ES-I3 (cell line): ENCODE results near the gene MIPEP.

Experiments used
- H3K36me3 ChIP-seq: 2 replicates; pipeline ENCODE4 v1.6.1; 2013; ENCODE audit warnings: mild to moderate bottlenecking, low read length, control low read depth, moderate library complexity; ENCODE audit not compliant: insufficient read depth
- H3K4me1 ChIP-seq: 2 replicates; pipeline ENCODE4 v1.6.1; 2013; ENCODE audit warnings: mild to moderate bottlenecking, control low read depth, low read length; ENCODE audit not compliant: insufficient read depth
- H3K9ac ChIP-seq: 2 replicates; pipeline ENCODE4 v1.6.1; 2013; ENCODE audit warnings: low read depth, mild to moderate bottlenecking, low read length, moderate library complexity
- H3K9me3 ChIP-seq: 2 replicates; pipeline ENCODE4 v1.6.1; 2013; ENCODE audit warnings: mild to moderate bottlenecking, low read length, moderate library complexity; ENCODE audit not compliant: control insufficient read depth, insufficient read depth

MIPEP gene

DNA sequence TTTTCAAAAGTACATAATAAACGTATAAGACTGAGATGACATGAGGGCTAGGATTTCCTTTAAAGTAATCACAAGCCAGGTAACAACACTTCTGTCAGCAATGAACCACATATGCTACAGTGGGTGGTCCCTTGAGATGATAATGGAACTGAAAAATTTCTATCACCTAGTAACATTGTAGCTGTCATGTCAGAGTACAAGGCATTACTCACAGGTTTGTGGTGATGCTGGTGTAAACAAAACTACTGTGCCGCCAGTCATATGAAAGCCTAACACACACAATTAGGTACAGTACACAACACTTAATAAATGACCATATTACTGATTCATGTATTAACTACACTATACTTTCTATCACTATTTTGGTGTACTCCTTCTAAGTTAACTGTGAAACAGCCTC, 36.8 kb downstream of the MIPEP start:
- Histone ChIP-seq H3K4me1 (0 out of 2 replicates have a peak, but pooled peaks cover 3% of the 10 kb centered on the region), H3K9me3 (no peaks in the 10 kb centered on the region), H3K9ac (no peak overlapping the region), H3K36me3 (peaks cover 2% of the 10 kb centered on the region; the same call in 1 of the 2 replicates)

DNA sequence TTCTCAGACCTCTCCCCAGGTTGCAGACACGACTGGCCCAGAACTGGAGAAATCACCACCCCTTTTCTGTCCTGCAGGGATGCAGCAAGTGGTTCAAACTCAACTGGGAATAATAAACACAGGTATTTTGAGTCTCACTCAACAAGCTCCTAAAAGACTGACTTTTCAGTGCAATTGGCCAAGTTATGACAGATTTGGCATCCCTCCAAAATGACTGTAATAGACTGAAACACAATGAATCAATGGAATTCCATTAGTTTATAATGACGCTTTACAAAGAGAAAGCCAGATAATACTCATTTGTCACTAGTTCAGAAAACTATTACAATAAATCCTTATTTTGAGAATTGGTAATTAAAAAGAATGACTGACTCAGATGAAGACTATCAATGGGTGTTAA, 38.1 kb downstream of the MIPEP start:
- Histone ChIP-seq H3K9me3 (no peaks in the 10 kb centered on the region), H3K4me1 (no peaks in the 10 kb centered on the region), H3K36me3 (peaks cover 2% of the 10 kb centered on the region; the same call in 1 of the 2 replicates), H3K9ac (no peak overlapping the region)

DNA sequence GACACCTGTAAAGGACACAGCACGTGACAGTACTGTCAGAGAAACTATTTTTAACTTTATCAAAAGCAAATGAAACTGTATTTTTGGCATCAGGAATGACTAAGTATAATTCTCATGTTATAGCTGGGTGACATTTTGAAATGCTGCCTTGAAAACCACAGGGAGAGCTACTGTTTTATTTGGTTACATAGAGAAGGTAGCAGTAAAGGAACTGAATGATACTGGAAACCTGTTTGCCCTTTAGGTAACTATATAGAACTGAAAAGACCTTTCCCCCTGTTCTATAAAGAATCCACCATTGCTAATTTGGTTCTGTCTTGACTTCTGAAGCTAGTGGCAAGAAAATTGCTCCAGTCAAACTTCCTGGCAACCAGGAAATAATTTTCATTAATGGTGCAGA, 39.1 kb downstream of the MIPEP start:
- Histone ChIP-seq H3K4me1 (no peaks in the 10 kb centered on the region), H3K9ac (no peak overlapping the region), H3K9me3 (no peaks in the 10 kb centered on the region), H3K36me3 (peaks cover 2% of the 10 kb centered on the region; the same call in 1 of the 2 replicates)

DNA sequence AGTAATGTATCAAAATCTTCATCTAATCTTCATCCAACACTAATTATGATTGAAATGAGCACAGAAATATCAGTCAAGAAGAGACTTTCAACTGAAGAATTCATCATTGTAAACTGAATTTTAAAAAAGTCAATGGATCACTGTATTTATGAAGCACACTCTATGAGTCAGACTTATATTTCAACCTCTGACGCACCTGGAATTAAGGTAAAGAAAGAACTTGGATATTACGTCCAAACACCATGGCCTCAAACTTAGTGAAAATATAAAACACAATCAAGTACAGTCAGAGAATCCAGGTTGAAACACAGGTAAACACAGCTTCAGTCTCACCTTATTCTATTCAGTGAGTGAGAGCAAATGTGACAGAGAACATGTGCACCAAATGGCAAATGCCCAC, 39.5 kb downstream of the MIPEP start:
- no peaks in the 10 kb centered on the region for H3K9me3 ChIP-seq
- H3K36me3 ChIP-seq, result peaks cover 2% of the 10 kb centered on the region; the same call in 1 of the 2 replicates
- no peaks in the 10 kb centered on the region for H3K4me1 ChIP-seq
- no peak overlapping the region for H3K9ac ChIP-seq

DNA sequence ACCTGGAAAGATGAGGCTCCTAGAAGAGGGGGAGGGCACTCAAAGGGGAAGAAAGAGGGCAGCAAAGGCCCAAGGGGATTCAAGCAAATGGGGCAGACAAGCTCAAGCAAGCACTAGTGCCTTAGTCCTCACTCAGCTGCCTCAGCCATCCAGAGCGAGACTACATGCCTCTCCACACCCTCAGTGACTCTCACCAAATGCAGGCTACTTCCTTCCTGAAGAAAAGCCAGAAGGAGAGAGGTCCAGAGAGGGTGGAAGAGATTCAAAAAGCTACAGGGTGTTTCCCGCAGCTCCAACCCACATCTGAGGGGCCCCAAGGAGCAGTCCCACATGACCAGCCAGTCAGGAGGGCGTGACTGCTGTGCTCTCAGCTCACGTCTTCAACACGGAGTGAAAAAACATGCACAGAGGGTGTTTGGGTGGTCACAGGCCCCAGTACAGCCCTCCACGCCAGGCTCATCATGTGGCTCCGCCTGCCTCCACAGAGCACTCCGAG, 40.5 kb downstream of the MIPEP start:
- H3K4me1 ChIP-seq, result no peaks in the 10 kb centered on the region
- peaks cover 2% of the 10 kb centered on the region; the same call in 1 of the 2 replicates for H3K36me3 ChIP-seq
- no peaks in the 10 kb centered on the region for H3K9me3 ChIP-seq
- H3K9ac ChIP-seq, result no peak overlapping the region

DNA sequence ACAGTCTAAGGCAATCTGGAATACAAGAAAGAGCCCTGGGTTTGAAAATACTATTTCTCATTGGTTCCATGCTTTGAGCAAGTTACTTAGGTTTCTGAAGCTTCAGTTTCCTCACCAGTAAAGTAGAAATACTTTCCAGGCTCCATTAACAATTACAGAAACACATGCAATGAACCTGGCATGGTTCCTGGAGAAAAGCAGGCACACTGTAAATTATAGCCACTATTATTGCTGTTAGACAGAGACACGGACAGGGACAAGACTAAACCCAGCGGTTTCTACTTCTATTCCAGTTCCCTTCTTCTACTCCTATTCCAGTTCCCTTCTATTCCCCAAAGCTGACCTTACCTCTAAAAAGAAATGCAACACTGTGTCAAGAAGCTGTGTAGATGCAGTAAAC, 41.2 kb downstream of the MIPEP start:
- Histone ChIP-seq H3K36me3 (peaks cover 2% of the 10 kb centered on the region; the same call in 1 of the 2 replicates), H3K9me3 (no peaks in the 10 kb centered on the region), H3K9ac (no peak overlapping the region), H3K4me1 (no peaks in the 10 kb centered on the region)

DNA sequence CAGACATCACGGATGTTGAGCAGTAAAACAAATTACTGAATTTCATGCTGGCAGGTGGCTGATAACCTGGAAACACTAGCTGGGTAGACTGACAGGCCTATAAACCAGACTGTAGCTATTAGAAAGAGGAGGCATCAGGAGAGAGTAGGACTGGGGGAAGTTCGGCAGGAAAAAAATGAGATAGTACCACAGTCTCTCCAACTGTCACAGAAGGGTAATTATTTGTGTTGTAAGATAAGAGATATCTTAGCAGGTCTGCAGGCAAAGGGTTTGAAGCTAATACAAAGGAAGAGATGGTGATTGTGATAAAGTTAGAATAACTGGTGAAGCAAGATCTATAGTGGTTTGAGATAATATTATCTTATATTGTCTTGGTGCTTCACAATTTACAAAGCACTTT, 41.7 kb downstream of the MIPEP start:
- Histone ChIP-seq H3K36me3 (peaks cover 2% of the 10 kb centered on the region; the same call in 1 of the 2 replicates), H3K9ac (no peak overlapping the region), H3K9me3 (no peaks in the 10 kb centered on the region), H3K4me1 (no peaks in the 10 kb centered on the region)

DNA sequence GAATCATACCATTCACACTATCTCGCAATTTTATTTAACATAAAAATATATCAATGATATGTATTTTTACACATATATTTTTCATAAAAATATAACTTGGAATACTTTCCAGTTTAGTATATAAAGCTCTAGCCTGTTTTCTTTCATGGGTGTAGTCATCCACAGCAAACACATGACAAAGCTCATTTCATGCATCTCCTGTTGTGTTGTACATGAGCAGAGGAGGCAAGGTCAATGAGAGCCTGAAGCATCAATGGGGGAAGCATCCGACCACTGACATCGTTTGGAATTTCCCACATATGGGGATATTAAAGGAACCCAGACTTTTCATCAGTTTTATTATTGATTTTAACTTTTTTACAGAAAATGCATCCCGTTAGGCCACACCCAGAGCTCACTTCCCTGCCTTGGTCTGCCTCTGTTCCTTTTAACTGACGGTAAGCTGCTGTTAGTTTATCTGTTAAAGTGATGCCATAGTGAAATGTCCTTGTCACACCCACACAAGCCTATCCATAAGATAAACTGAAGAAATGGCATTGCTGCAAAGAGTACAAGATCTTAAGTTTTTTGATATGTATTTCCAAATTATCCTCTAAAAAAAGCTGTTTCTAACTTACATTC, 44.0 kb downstream of the MIPEP start:
- no peak overlapping the region for H3K9ac ChIP-seq
- H3K4me1 ChIP-seq, result no peaks in the 10 kb centered on the region
- H3K9me3 ChIP-seq, result no peaks in the 10 kb centered on the region
- H3K36me3 ChIP-seq, result no peaks in the 10 kb centered on the region

DNA sequence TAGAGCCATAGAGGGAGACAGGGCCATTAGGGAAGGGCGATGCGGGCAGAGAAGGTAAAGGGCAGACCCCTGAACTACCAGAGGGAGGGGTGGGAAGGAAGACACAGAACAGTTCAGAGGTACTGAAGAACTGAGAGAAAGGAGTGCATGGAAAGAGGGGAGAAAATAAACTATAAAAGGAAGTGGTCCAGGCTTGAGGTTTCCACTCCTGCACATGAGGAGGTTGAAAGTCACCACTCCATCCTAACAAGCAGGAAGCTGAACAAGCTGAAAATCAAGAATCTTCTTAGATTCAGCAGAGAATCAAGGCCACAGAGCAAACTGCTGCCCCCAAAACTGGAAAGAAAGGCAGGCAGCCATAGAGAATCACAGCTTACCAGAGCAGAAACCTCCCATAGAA, 45.1 kb downstream of the MIPEP start:
- Histone ChIP-seq H3K4me1 (no peaks in the 10 kb centered on the region), H3K9ac (no peak overlapping the region), H3K9me3 (no peaks in the 10 kb centered on the region), H3K36me3 (no peaks in the 10 kb centered on the region)

DNA sequence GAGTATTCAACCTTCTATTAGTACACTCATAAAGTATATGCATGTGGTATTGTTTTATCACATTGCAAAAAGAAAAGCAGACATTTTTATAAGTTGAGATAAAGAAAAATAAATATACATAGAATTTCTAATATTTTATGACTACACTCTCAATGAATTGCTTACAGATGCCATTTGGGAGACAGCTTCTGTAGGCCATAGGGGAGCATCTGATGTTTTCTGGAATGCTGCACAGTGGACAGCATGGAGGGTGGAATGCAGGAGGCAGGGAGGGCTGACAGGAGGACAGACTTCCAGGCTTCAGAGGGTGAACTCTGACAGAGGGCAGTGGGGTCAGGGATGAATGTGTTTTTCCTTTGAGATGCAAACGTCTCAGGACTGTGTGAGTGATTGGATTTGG, 45.8 kb downstream of the MIPEP start:
- Histone ChIP-seq H3K9ac (no peak overlapping the region), H3K9me3 (no peaks in the 10 kb centered on the region), H3K36me3 (no peaks in the 10 kb centered on the region), H3K4me1 (no peaks in the 10 kb centered on the region)

DNA sequence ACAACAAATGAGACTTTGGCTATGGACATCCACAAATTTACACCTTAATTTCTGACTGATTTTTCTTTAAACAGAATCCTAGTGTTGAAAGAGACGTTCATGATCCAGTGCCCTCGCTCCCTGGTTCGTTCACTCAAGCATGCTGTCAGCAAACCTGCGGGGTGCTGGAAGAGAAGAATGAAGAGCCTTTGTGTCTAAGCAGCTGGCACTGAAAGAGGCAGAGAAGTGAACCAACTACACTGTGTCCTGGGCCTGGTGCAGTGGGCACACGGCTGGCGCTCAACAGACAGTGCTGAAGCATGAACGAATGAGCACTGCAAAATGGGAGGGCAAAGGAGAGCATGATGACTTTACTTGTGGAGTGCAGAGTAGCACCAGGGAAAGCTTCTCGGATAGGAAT, 46.8 kb downstream of the MIPEP start:
- Histone ChIP-seq H3K9ac (no peak overlapping the region), H3K36me3 (no peaks in the 10 kb centered on the region), H3K4me1 (no peaks in the 10 kb centered on the region), H3K9me3 (no peaks in the 10 kb centered on the region)

DNA sequence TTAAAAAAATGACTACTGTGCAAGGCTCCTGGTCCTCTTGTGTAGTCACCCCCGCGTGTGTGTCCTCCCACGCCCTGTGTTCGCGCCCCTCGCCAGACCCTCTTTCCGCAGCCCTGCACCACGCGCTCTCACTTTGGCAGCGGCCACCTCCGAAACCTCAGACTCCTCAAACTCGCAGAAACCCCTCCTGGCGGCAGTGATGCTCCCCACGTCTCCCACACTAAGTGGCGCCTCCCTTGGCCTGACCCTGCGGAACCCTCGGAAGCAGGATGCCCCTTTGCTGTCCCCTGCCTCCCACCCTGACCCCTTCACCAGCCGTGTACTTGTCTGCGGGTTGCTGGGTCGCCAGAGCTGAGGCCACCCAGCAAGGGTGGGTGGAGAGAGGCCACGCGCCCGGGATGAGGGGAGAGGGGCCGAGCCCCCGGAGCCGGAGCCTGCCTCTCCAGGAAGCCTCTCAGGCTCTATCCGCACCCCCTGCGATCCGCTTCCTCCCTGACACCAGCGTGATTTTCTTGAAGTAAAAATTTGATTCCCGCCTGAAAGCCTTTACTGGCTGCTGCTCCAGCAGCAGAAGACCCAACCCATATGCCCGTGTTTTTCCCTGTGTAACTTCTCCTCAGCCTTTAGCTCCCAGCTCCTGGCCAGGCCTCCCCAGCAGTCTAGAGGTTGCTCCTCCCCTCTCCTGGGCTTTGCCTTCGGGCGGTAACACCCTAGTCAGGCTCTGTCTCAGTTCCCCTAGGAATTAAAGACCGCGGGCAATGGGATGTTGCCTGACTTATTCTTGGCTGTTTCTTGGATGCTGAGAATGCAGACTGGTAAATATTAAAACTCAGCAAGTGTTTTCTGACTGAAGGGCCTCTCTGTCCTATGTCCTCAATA, 55.2 kb downstream of the MIPEP start:
- Histone ChIP-seq H3K36me3 (no peaks in the 10 kb centered on the region), H3K9me3 (no peaks in the 10 kb centered on the region), H3K4me1 (no peaks in the 10 kb centered on the region), H3K9ac (no peak overlapping the region)

DNA sequence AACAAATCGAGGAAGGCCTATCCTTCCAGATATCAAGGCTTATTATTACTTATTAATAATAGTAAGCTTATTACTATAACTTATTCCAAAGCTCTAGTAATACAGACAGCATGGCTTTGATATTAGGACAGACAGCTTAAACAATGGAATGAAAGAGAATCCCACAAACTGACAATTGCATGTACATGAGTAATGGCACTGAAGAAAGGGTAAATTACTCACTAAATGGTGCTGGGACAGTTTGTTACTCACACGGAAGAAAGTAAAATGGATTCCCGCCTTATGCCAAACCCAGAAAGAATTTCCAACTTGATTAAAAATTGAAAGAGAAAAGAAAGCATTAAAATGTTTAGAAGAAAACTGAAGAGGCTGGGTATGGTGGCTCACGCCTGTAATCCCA, 60.3 kb downstream of the MIPEP start:
- no peaks in the 10 kb centered on the region for H3K4me1 ChIP-seq
- H3K9ac ChIP-seq, result no peak overlapping the region

DNA sequence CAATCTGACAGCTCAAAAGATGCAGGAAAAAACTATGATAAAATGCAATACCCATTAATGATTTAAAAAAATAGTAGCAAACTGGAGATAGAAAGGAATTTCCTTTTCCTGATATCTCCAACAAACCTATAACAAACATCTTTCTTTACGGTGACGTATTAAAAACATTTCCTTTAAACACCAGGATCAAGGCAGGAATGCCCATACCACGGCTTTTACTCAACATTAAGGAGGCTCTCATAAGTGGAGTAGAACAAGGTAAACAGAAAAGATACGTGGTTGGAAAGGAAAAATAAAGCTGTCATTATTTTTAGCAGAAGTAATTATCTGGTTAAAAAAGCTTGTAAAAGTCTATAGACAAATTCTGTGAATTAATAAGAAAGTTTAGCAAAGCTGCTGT, 61.1 kb downstream of the MIPEP start:
- Histone ChIP-seq H3K9me3 (no peaks in the 10 kb centered on the region; the same call in 1 of the 2 replicates), H3K9ac (no peak overlapping the region), H3K4me1 (no peaks in the 10 kb centered on the region), H3K36me3 (no peaks in the 10 kb centered on the region)

More for the DNA sequence above, 60.3 kb downstream of the MIPEP start:
- Histone ChIP-seq H3K36me3 (no peaks in the 10 kb centered on the region), H3K9me3 (no peaks in the 10 kb centered on the region; the same call in 1 of the 2 replicates)

DNA sequence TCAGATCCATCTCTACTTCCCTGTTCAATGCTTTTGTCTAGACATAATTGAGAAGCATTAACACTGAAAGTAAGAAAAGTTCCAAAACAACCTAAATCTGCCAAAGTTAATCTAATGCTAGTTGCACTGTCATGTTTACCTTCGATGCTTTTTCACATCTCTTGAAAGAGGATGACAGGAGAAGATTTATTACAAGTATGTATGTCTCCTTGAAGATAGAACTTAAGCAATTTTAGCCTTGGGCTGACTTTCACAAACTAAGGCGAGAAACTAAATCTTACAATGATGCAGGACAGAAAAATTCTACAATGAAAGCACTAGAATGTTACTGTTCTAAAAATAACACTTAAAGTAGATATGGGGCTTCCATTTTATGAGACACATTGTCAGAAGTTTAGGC, 64.0 kb downstream of the MIPEP start:
- Histone ChIP-seq H3K9me3 (no peaks in the 10 kb centered on the region; the same call in 1 of the 2 replicates), H3K36me3 (no peaks in the 10 kb centered on the region), H3K4me1 (no peaks in the 10 kb centered on the region), H3K9ac (no peak overlapping the region)
